Vagina (tissue), 2 donors: ENCODE data around the gene ENPEP.

Source experiments
- CTCF ChIP-seq, 3 experiments: fragments of 450-650 bp in 2 of 3; fragments of 200-600 bp in 1 of 3; sonication (generic) in 1 of 3; IDR thresholded peaks; one replicate each; pipeline ENCODE4 v1.5.1; 2017 to 2019; ENCODE audit warnings: antibody characterized with exemption in 3 of 3, mild to moderate bottlenecking in 2 of 3, moderate library complexity in 2 of 3
- POLR2A ChIP-seq, 2 donors: fragments of 450-650 bp; IDR thresholded peaks; one replicate each; pipeline ENCODE4 v1.6.1; 2017; ENCODE audit warnings: antibody characterized with exemption in 2 of 2, mild to moderate bottlenecking in 2 of 2, moderate library complexity in 2 of 2
- POLR2AphosphoS5 ChIP-seq, 2 donors: sonication (generic); formaldehyde crosslinking; IDR thresholded peaks; one replicate each; pipeline ENCODE4 v1.9.0; 2017; ENCODE audit warnings: antibody characterized with exemption in 2 of 2, mild to moderate bottlenecking in 2 of 2, low read depth in 1 of 2; ENCODE audit not compliant: insufficient read depth in 1 of 2

- TF ChIP-seq CTCF (IDR thresholded peaks at IDR 0.05) = no peak
- TF ChIP-seq POLR2A (IDR thresholded peaks at IDR 0.05) = no peak
- no peak for TF ChIP-seq POLR2AphosphoS5 (IDR thresholded peaks at IDR 0.05; ENCODE audit: insufficient read depth in 1 of 2, low read depth in 1 of 2)
Observed at GRCh38 chr4:110505440-110505839, 29.5 kb downstream of the ENPEP start.
